Measurements from ENCODE around the gene GUCA1C.
A peak's percentile ranks its signal among the peaks of the same experiment; 100 is the strongest.

The GUCA1C gene

DNA sequence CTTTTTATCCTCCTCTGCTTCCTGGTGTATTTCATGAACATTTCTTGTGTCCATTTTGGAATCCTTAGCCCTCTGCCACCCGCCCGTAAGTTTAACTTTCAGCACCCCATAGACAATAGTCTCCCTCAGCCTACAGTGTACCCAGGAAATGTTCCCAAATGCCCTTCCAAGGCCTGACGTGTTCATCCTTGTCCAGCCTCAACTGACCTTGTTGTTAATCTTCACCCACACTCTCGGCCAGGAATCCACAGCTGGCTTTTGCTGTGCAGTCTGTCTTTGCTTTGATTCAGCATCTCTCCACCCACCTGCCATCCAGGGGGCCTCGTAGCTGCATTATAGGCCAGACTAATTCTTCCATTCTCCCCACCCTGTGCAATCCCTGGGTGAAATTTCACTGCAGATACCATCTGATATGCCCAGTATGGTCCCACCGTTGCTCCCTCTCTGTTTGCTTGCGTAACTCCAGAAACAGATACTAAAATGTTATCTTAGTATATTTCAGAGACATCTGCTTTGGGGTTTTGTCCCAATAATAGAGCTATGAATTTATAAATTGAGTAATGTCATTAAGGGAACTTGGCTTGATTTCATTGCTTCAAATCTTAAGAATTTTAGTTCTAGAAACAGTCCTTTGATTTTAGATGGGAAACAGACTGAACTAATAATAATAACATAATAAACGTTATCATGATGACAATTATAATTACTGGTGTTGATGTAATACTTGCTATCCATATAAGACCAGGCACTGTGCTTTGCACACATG is 16.6 kb downstream of the GUCA1C start:
- Histone ChIP-seq H4K91ac (ENCODE audit: low read depth, low read length, poor library complexity) (no peak overlapping the region), H3K4ac (ENCODE audit: low read length) (no peak overlapping the region), H3K36me3 (replicated peaks in 1 of 2; ENCODE audit: control insufficient read depth in 2 of 2, insufficient read depth in 2 of 2, low read length in 2 of 2) (no peaks in the 10 kb centered on the region), H2BK15ac (ENCODE audit: low read length) (no peak overlapping the region), H3K27ac (replicated peaks; ENCODE audit: low read length) (no peak overlapping the region), H4K8ac (ENCODE audit: low read depth, low read length) (no peak overlapping the region), H2AK5ac (ENCODE audit: low read depth, low read length) (no peak overlapping the region), H3K9ac (ENCODE audit: low read depth, low read length, poor library complexity) (no peak overlapping the region), H2BK120ac (ENCODE audit: low read depth, low read length) (no peak overlapping the region), H3K4me1 (ENCODE audit: control insufficient read depth in 2 of 2, insufficient read depth in 1 of 2, low read depth in 1 of 2, low read length in 2 of 2) (no peaks in the 10 kb centered on the region), H3K18ac (ENCODE audit: low read length) (no peak overlapping the region), H3K14ac (ENCODE audit: low read length) (no peak overlapping the region), H2AFZ (ENCODE audit: low read length) (no peak overlapping the region), H3K9me3 (replicated peaks in 1 of 2; ENCODE audit: control insufficient read depth in 2 of 2, insufficient read depth in 1 of 2, low read depth in 1 of 2, low read length in 2 of 2) (no peaks in the 10 kb centered on the region), H3K23ac (ENCODE audit: low read depth, low read length, poor library complexity) (no peak overlapping the region), H3K27me3 (ENCODE audit: control insufficient read depth in 3 of 3, insufficient read depth in 3 of 3, low read depth in 1 of 3, low read length in 3 of 3) (no peaks in the 10 kb centered on the region), H2BK12ac (ENCODE audit: low read length) (no peak overlapping the region), H3K4me2 (ENCODE audit: insufficient read depth, low read length, poor library complexity, severe bottlenecking) (no peak overlapping the region), H2BK5ac (ENCODE audit: low read length) (no peak overlapping the region), H3K4me3 (ENCODE audit: low read length in 2 of 2) (no peak overlapping the region), H3K79me1 (ENCODE audit: low read depth, low read length) (no peaks in the 10 kb centered on the region)
- no peak for DNase-seq (ENCODE audit: low spot score)
- WGBS, 2 donors (ENCODE audit: extremely low coverage in 2 of 2, insufficient read length in 2 of 2, insufficient replicate concordance in 1 of 2), result no CpG with 5 or more reads among the region's 8 CpGs

DNA sequence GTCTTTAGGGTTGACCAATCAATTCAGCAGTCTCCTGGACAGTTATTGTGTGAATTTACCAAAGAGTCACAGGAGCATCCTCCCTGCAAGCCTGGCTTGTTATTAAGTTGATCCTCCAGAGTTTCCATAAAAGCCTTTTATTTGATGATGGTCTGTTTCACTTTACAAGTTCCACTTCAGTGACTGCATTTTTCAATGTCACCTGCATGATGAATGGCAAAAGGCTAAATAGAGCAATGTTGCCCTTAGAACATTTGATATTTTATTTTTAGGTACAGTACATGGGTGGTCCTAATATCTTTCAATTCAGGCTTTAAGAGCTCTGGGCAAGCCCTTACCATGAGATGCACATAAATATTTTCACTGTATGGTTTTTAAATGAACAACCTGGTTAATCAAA is 22.6 kb downstream of the GUCA1C start:
- Histone ChIP-seq H3K23ac (ENCODE audit: low read depth, low read length, poor library complexity) (no peak overlapping the region), H3K4me1 (ENCODE audit: control insufficient read depth in 2 of 2, insufficient read depth in 1 of 2, low read depth in 1 of 2, low read length in 2 of 2) (no peaks in the 10 kb centered on the region), H3K9ac (ENCODE audit: low read depth, low read length, poor library complexity) (no peak overlapping the region), H2BK5ac (ENCODE audit: low read length) (no peak overlapping the region), H3K27me3 (ENCODE audit: control insufficient read depth in 3 of 3, insufficient read depth in 3 of 3, low read depth in 1 of 3, low read length in 3 of 3) (no peaks in the 10 kb centered on the region), H4K91ac (ENCODE audit: low read depth, low read length, poor library complexity) (no peak overlapping the region), H3K27ac (replicated peaks; ENCODE audit: low read length) (no peak overlapping the region), H3K18ac (ENCODE audit: low read length) (no peak overlapping the region), H3K14ac (ENCODE audit: low read length) (no peak overlapping the region), H2AFZ (ENCODE audit: low read length) (no peak overlapping the region), H2BK12ac (ENCODE audit: low read length) (no peak overlapping the region), H3K4ac (ENCODE audit: low read length) (no peak overlapping the region), H2BK15ac (ENCODE audit: low read length) (no peak overlapping the region), H3K36me3 (replicated peaks in 1 of 2; ENCODE audit: control insufficient read depth in 2 of 2, insufficient read depth in 2 of 2, low read length in 2 of 2) (no peaks in the 10 kb centered on the region), H3K79me1 (ENCODE audit: low read depth, low read length) (no peaks in the 10 kb centered on the region), H2BK120ac (ENCODE audit: low read depth, low read length) (no peak overlapping the region), H3K9me3 (replicated peaks in 1 of 2; ENCODE audit: control insufficient read depth in 2 of 2, insufficient read depth in 1 of 2, low read depth in 1 of 2, low read length in 2 of 2) (no peaks in the 10 kb centered on the region), H3K4me3 (ENCODE audit: low read length in 2 of 2) (no peak overlapping the region), H4K8ac (ENCODE audit: low read depth, low read length) (no peak overlapping the region), H3K4me2 (ENCODE audit: insufficient read depth, low read length, poor library complexity, severe bottlenecking) (no peak overlapping the region), H2AK5ac (ENCODE audit: low read depth, low read length) (no peak overlapping the region)
- no peak for DNase-seq (ENCODE audit: low spot score)

DNA sequence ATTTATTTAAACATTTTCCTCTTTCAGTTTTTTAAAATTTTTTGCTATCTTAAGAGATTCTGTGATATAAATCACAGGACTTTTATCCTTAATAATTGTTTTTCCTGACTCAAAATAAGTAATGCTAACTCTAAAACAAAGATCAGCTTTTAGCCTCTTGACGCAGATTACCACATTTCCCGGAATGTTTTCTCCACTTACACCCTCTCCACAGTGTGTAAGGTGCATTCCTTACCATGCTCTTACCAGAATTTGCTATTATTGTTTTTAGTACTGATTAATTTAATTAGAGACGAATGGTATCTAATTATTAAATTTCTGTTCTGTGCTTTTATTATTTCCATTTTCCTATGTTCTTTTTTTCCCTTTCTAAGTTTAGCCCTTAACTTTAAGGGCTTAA is 34.8 kb downstream of the GUCA1C start:
- Histone ChIP-seq H2BK15ac (ENCODE audit: low read length) (no peak overlapping the region), H3K23ac (ENCODE audit: low read depth, low read length, poor library complexity) (no peak overlapping the region), H2AFZ (ENCODE audit: low read length) (no peak overlapping the region), H3K4me3 (ENCODE audit: low read length in 2 of 2) (no peak overlapping the region), H4K8ac (ENCODE audit: low read depth, low read length) (no peak overlapping the region), H2BK12ac (ENCODE audit: low read length) (no peak overlapping the region), H3K27ac (replicated peaks; ENCODE audit: low read length) (no peak overlapping the region), H3K36me3 (replicated peaks in 1 of 2; ENCODE audit: control insufficient read depth in 2 of 2, insufficient read depth in 2 of 2, low read length in 2 of 2) (no peaks in the 10 kb centered on the region), H4K91ac (ENCODE audit: low read depth, low read length, poor library complexity) (no peak overlapping the region), H3K4ac (ENCODE audit: low read length) (no peak overlapping the region), H3K14ac (ENCODE audit: low read length) (no peak overlapping the region), H2BK120ac (ENCODE audit: low read depth, low read length) (no peak overlapping the region), H2BK5ac (ENCODE audit: low read length) (no peak overlapping the region), H3K4me2 (ENCODE audit: insufficient read depth, low read length, poor library complexity, severe bottlenecking) (no peak overlapping the region), H2AK5ac (ENCODE audit: low read depth, low read length) (no peak overlapping the region), H3K27me3 (ENCODE audit: control insufficient read depth in 3 of 3, insufficient read depth in 3 of 3, low read depth in 1 of 3, low read length in 3 of 3) (no peaks in the 10 kb centered on the region), H3K18ac (ENCODE audit: low read length) (no peak overlapping the region), H3K9me3 (replicated peaks in 1 of 2; ENCODE audit: control insufficient read depth in 2 of 2, insufficient read depth in 1 of 2, low read depth in 1 of 2, low read length in 2 of 2) (no peaks in the 10 kb centered on the region), H3K4me1 (ENCODE audit: control insufficient read depth in 2 of 2, insufficient read depth in 1 of 2, low read depth in 1 of 2, low read length in 2 of 2) (no peaks in the 10 kb centered on the region), H3K79me1 (ENCODE audit: low read depth, low read length) (no peaks in the 10 kb centered on the region), H3K9ac (ENCODE audit: low read depth, low read length, poor library complexity) (no peak overlapping the region)
- DNase-seq (ENCODE audit: low spot score), result no peak
- WGBS, 2 donors (ENCODE audit: extremely low coverage in 2 of 2, insufficient read length in 2 of 2, insufficient replicate concordance in 1 of 2), result no CpG with 5 or more reads among the region's 3 CpGs

DNA sequence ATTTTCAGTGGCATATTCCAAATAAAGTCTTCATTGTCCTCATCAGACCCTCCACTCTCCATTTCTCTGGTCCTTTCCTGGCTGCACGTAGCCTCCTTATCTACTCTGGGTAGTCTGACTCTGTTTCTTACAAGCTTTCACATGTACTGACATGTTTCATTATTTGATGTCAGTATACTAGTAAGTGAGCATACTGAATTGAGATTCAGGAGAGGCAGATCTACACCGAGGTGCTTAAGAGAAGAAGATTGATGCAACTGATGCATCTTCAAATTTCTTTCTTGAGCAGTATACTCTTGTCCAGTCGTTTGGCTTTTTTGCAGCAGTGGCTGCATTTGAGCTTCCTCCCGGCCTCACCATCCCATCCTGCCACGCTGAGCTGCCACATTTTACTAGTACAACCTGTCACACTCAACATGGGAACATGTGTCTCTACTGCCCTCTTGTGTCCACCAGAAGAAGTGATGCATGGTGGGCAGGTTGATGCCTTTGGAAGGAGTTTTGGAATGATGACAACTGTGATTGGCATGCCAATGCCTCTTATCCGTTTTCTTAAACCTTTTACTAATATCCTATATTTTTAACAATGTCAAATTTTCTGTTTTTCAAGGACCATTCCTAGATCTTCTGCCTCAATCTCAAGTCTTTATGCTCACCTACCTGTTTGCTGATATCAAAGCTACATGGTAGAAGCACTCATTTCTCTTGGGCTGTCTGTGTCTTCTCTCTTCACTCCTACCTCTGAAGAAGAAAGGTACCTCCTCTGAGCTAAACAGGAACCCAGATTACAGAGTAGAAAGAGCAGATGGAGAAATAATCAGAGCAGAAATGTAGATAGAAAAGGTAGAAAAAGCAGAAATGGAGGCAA is 38.7 kb downstream of the GUCA1C start:
- H2BK12ac ChIP-seq (ENCODE audit: low read length), result no peak overlapping the region

More for the DNA sequence above, 38.7 kb downstream of the GUCA1C start:
- H3K4me1 ChIP-seq (ENCODE audit: control insufficient read depth in 2 of 2, insufficient read depth in 1 of 2, low read depth in 1 of 2, low read length in 2 of 2), result no peaks in the 10 kb centered on the region
- H3K4me3 ChIP-seq (ENCODE audit: low read length in 2 of 2), result no peak overlapping the region
- H3K79me1 ChIP-seq (ENCODE audit: low read depth, low read length), result no peaks in the 10 kb centered on the region
- WGBS, 2 donors (ENCODE audit: extremely low coverage in 2 of 2, insufficient read length in 2 of 2, insufficient replicate concordance in 1 of 2), result no CpG with 5 or more reads among the region's 6 CpGs
- H2BK5ac ChIP-seq (ENCODE audit: low read length), result no peak overlapping the region
- H3K4me2 ChIP-seq (ENCODE audit: insufficient read depth, low read length, poor library complexity, severe bottlenecking), result no peak overlapping the region
- H3K27me3 ChIP-seq (ENCODE audit: control insufficient read depth in 3 of 3, insufficient read depth in 3 of 3, low read depth in 1 of 3, low read length in 3 of 3), result no peaks in the 10 kb centered on the region
- no peak overlapping the region for H3K9ac ChIP-seq (ENCODE audit: low read depth, low read length, poor library complexity)
- H2AFZ ChIP-seq (ENCODE audit: low read length), result peak overlapping the region; percentile 5
- H2AK5ac ChIP-seq (ENCODE audit: low read depth, low read length), result no peak overlapping the region
- H3K23ac ChIP-seq (ENCODE audit: low read depth, low read length, poor library complexity), result no peak overlapping the region
- no peaks in the 10 kb centered on the region for H3K9me3 ChIP-seq (replicated peaks in 1 of 2; ENCODE audit: control insufficient read depth in 2 of 2, insufficient read depth in 1 of 2, low read depth in 1 of 2, low read length in 2 of 2)
- no peaks in the 10 kb centered on the region for H3K36me3 ChIP-seq (replicated peaks in 1 of 2; ENCODE audit: control insufficient read depth in 2 of 2, insufficient read depth in 2 of 2, low read length in 2 of 2)
- H3K4ac ChIP-seq (ENCODE audit: low read length), result no peak overlapping the region
- H2BK15ac ChIP-seq (ENCODE audit: low read length), result no peak overlapping the region
- no peak overlapping the region for H3K27ac ChIP-seq (replicated peaks; ENCODE audit: low read length)
- peak; percentile 68 for DNase-seq (ENCODE audit: low spot score)
- H4K8ac ChIP-seq (ENCODE audit: low read depth, low read length), result no peak overlapping the region
- H3K18ac ChIP-seq (ENCODE audit: low read length), result no peak overlapping the region
- no peak overlapping the region for H4K91ac ChIP-seq (ENCODE audit: low read depth, low read length, poor library complexity)
- no peak overlapping the region for H3K14ac ChIP-seq (ENCODE audit: low read length)
- no peak overlapping the region for H2BK120ac ChIP-seq (ENCODE audit: low read depth, low read length)
